Measurements from ENCODE around the gene CREBRF.

GRCh38 chr5:173015598-173016455, 40.3 kb upstream of the CREBRF start:
- TF ChIP-seq GATA2 (IDR thresholded peaks at IDR 0.05; ENCODE audit: low read depth, low read length) (no peak), GATA3 (IDR thresholded peaks at IDR 0.05; ENCODE audit: low read depth, low read length) (no peak)
